HG03159 (cell line): ENCODE results near the gene GNS.

Experiments
- ATAC-seq: cut with Tn5 transposase; IDR thresholded peaks from one replicate; pipeline ENCODE4 v1.9.1; 2021; ENCODE audit warnings: mild to moderate bottlenecking, moderate library complexity; ENCODE audit not compliant: unreplicated experiment

GNS gene

DNA sequence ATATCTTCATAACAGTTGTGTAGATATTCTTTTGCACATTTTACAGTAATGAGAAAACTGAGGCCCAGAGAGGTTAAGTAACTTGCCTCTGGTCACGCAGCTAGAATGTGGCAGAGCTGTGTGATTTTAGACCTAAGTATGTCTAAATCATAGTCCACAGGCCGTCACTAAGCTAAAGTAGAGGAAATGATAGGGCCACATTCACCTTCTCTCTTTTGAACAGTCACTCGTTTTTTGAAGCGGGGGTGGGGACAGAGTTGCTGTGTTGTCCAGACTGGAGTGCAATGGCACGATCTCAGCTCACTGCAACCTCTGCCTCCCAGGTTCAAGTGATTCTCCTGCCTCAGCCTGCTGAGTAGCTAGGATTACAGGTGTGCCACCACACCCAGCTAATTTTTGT, 80.4 kb downstream of the GNS start:
- no peak for ATAC-seq

DNA sequence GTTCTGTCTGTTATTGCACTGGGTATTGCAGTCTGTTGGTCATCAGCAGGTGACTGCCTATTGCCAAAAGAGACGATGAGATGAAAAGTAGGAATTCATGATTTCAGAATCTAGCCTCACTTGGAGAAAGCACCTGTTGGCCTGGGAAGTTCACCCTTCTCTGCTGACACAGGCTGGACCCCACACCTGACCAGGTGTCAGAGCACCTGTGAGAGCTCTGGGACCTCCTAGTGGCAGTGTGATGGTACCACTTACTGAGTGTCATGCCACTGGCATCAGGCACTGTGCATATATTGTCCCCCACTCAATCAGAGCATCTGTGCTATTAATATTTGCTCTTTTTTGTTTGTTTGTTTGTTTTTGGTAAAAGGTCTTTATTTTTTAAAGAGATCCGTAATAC, 81.0 kb downstream of the GNS start:
- ATAC-seq, result no peak

DNA sequence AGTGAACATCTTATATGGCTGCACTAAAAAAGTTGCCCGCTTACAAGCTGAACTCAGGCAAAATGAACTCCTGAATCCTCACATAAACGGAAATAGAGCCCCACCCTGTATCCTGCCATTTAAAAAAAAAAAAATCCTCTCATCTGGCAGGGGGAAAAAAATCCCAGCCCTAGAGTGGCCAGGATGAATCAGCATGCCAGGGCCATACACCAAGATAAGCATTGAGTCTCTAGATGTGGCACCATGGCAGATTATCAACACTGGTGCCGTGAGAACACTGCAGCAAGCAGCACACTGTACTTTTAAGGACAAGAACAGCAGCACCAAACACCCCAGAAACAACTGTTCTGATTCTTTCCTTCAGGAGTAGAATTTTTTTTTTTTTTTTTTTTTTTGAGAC, 83.4 kb downstream of the GNS start:
- ATAC-seq, result no peak

DNA sequence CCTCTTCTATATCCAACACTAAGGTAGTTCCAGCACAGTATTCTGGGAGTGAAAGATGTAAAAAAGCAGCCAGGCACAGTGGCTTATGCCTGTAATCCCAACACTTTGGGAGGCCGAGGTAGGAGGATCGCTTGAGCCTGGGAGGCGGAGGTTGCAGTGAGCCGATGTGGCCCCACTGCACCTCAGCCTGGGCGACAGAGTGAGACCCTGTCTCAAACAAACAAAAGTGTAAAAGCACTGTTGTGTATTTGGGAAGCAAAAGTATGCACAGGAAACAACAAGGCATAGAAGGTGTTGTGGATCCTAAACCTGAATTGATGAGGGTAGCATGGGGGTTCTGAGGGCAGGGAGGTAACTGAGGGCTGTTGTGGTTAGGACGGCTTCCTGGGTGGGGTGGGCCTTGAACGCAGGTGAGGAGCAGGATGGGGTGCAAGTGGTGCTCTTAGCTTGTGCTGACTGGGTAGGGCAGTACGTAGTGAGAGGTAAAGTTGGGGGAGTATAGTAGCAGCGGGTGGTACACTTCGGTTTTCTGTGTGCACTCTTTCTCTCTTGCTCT, 84.8 kb downstream of the GNS start:
- no peak for ATAC-seq

DNA sequence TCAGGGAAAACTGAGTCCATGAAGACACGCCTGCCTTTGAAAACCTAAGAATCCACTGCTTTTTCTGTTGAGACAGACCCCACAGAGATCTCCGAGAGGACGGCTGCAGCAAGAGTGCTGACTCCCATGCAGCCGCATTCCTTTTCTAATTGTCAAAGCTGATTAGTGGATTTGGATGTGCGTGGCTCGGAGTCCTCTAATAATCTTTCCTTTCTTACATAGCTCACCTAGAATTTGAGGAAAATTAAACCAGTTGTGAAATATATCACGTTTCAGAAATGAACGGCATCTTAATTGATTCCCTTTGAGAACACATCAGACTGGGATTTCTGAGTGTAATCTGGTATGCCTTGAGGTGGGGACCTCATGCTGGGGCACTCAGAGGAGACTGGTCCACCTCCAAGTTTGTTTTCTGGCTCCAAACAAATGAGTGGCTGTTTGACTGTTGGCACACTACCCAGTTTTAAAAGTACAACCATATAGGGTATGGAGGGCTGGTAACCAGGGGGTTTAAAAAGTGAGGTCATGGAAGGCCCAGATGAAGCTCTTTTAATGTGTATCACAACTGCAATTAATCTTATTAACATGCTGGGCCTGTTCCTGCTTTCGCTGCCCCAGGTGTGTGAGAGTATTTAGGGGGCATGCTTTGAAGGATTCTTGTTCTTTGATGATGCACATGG, 85.6 kb downstream of the GNS start:
- ATAC-seq, result no peak

DNA sequence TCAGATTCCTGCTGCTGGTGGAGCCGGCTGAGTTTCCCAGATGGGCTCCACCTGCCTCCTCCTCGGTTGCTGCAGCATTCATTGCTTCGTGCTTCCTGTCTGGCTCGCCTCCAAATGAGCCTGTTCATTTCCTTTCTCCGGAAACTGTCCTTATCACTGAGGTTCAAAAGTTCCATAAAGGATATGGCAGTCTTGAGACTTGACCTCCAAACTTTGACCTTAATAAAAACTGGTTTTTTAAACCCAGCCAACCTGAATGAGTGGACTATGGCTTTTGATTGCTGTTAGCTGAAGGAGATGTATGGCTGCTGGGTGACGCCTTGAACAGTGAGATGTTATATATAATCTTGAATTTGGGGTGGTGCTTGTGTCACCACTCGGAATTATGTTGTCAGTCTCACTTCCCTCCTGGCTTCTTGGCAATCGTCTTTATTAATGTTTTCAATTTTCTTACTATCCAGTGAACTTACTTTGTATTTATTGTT, 86.2 kb downstream of the GNS start:
- no peak for ATAC-seq

DNA sequence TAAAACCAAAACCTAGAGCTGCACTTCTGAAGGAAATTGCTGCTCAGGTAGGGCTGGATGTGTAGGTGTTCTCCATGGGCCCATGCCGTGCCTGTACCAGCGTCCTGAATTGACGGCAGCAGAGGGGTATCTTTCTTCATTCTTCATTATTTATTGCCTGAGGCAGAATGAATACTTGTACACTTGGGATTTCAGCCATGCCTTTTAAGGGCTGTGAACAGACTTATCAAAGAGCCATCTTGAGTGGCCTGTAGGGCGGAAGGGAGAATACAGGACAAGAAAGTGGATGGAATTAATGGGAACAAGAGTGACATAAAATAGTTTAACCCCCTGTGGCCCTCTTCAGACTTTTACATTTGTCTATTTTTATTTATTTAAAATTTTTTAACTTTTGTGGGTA, 87.5 kb downstream of the GNS start:
- ATAC-seq, result no peak

DNA sequence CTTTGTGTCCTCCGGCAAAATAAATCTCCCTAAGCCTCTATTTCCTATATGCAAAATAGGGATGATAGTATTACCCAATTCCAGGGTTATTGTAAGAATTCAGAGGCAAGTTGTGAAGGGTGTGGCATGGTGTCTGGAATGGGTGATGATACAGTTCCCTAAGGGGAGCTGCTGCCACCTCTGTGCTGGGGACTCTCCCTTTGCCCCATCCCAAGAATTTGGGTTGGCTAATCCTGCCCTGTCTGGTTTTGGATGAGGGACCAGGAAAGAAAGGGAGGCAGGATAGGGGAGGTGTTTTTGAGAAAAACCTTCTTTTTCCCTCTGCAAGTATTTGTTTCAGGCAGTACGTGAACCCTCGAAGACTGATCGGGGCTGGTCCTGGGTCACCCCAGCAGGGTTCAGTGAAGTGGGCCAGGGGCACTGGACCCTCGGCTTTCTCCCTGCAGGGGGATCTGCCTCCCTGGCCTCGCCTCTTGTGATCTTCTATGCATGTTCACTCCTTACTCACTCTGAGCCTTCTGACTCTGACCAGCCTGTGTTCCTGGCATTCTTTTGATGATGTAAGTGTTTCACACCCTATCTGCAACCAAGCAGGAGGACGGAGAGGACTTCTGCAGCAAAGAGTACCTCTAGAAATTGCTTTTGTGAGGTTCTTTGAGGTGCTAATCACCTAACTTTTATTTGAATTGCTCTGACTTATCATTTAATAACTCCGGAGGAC, 88.1 kb downstream of the GNS start:
- ATAC-seq, result no peak

DNA sequence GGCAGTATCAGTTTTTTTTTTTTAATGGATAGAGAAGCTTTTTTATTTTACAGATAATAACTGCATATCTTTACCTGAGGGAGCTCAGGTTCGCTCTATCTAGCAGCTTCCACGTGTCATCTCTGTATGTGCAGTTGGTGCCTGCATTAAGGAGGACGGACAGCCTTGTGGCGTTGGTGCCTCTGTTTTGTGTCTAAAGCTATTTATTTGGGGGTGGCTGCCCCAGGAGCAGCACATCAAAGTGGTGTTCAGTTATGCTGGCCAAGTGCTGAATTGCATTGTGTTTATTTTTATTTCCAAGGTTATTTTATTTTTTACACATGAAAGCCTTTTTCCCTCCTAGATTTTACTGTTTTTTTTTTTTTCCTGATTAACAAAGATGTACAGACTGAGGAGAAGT, 89.2 kb downstream of the GNS start:
- no peak for ATAC-seq

DNA sequence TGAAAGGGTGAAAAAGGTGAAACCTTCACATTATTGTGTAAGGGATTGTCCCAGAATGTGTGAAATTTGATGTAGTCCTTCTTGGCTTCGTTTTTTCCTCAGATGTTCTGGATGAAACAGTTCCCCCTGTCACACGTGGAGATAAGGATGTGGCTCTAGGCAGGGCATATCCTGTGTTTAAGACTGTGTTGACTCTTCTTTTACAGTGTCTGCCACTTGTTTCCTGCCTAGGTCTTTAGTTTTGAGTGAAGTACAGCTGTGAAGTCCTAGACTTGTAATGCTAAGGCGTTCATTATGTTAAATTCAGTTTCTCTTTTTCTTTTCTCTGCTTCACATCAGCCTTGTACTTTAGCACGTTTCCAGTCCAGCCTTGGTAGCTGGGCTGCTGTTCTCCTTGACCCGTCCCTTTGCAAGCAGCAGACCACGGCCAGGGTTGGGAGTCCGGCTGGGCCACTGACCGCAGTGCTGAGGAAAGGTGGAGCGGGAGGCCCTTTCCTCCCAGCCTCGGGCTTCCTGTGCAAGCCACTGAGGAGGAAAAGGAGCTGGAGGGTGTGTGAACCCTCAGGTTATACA, 89.8 kb downstream of the GNS start:
- peak; percentile 74 for ATAC-seq

DNA sequence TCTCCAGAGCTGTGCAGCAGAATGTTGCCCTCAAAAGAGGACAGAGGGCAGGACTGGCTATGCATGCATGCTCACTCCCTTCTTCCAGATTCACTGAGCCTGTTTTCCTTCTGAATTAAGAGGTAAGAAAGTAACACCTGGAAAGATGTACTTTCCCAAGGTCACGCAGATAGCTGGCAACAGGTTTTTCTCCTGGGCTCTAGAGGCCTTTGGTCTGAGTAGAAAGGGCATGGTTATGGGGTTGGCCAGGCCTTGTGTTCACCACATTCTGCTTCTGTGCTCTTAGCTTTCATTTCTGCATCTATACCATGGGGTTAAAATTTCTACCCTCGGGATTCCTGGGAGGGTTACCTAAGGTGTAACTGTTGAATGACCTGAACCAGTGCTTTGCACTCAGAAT, 91.4 kb downstream of the GNS start:
- ATAC-seq, result no peak

DNA sequence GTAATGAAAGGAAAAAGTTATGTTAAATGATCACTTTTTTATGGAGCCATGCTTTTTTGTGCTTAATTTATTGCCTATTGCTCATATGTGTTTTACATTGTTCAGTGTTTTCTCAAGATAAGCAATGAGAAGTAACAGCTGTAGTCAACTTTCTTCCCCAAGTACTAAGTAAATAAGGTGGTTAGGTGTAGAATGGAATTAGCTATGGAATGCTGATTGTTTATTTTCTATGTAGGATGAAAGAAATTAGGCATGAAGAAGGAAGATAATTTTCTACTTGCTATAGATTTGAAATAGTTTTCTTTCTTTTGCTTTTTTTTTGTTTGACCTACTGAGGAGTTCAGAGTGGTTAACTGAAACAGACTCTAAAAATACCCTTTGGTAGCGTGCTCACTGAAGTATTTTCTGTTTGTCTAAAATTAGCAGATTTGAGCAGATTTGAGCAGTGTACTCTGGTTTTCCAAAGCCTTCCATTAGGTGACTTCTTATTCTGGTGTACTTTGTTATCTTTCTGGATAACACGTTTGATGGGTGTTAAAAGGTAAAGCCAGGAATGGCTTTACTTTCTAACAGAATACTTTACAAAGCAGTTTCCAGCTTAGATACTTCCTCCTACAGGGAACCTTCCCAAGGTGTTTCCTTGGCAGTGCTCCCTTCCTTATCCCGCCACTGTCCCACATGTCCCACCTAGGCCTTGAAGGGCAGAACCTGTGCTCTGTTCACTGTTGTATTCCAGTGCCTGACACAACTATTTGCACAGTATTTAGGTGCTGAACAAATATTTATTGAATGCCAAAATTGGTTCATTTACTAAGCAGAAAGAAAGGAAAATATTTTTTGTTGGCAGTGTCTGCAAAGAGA, 92.9 kb downstream of the GNS start:
- ATAC-seq, result no peak

DNA sequence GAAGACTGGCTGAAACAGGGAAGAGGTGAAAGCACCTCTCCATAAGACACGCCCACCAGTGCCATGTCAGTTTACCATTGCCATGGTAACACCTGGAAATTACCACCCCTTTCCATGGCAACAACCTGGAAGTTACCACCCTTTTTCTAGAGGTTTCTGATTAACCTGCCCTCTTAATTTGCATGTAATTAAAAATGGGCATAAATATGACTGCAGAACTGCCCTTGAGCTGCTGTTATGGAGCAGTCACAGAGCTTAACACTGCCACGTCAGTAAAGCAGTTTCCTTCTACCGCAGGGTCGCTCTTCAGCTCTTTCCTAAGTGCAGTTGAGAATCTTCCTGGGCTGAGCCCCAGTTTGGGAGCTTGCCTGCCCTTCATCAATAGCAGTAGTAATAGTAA, 93.7 kb downstream of the GNS start:
- ATAC-seq, result peak; percentile 41
